ENCODE results near the gene TSHZ1.

The TSHZ1 gene

DNA sequence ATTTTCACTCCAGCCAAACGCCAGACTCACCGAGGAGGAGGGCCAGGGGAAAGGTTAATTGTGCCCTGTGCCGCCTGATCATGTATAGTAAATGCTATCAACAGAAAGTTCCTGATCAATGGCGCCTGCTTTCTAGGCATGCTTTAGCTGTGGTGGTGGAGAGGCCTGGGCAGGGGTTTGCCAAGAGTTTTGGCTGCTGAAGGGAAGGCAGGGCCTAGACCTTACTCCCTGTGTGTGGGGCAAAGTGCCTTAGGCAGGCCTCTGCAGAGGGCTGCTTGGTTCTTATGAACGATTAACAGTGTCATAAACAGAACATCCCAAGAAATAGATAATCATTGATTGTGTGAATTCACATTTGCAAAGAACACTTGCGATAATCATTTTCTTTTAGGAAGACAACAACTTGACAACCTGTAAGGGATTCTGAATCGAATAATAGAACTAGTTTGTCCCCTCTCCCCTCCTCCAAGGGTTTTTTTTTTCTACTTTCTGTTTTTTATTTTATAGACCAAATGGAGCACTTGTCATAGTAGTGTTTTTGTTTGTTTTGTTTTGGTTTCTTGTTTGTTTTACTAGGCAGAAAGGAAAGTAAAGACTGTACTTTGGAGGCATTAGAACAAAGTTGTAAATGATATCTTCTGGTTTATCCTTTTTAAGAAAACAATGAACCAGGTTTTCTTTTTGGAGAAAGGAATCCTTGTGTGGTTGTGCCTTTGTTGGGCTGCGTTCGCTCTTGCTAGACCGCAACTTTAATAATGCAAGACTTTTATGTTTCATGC, 6.5 kb downstream of the TSHZ1 start:
- H2AFZ ChIP-seq (ENCODE audit: low read length), result no peak overlapping the region
- H3K4me1 ChIP-seq (ENCODE audit: insufficient read depth, low read length, severe bottlenecking), result no peaks in the 10 kb centered on the region
- H3K4me3 ChIP-seq (ENCODE audit: low read depth, low read length, poor library complexity, severe bottlenecking), result no peak overlapping the region
- no peaks in the 10 kb centered on the region for H3F3A ChIP-seq (ENCODE audit: insufficient read depth, low read length)
- no peaks in the 10 kb centered on the region; the same call in 1 of the 2 replicates for H3K36me3 ChIP-seq (ENCODE audit: insufficient read depth, low read length)
- H4K20me1 ChIP-seq (ENCODE audit: insufficient read depth, low read length), result no peaks in the 10 kb centered on the region
- no peak overlapping the region for H3K27ac ChIP-seq (ENCODE audit: low read depth, low read length, poor library complexity, severe bottlenecking)
- no peaks in the 10 kb centered on the region for H3K79me2 ChIP-seq (ENCODE audit: insufficient read depth, low read length)
- H3K9me3 ChIP-seq (ENCODE audit: low read length), result no peaks in the 10 kb centered on the region
- TF ChIP-seq EZH2 (IDR thresholded peaks at IDR 0.05; ENCODE audit: borderline replicate concordance, low read length), result no peak
- TF ChIP-seq, protein P1, sequence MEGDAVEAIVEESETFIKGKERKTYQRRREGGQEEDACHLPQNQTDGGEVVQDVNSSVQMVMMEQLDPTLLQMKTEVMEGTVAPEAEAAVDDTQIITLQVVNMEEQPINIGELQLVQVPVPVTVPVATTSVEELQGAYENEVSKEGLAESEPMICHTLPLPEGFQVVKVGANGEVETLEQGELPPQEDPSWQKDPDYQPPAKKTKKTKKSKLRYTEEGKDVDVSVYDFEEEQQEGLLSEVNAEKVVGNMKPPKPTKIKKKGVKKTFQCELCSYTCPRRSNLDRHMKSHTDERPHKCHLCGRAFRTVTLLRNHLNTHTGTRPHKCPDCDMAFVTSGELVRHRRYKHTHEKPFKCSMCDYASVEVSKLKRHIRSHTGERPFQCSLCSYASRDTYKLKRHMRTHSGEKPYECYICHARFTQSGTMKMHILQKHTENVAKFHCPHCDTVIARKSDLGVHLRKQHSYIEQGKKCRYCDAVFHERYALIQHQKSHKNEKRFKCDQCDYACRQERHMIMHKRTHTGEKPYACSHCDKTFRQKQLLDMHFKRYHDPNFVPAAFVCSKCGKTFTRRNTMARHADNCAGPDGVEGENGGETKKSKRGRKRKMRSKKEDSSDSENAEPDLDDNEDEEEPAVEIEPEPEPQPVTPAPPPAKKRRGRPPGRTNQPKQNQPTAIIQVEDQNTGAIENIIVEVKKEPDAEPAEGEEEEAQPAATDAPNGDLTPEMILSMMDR (IDR thresholded peaks at IDR 0.05; ENCODE audit: low read length), result no peak
- no peak overlapping the region for H3K9ac ChIP-seq (ENCODE audit: low read length)
- peaks cover 6% of the 10 kb centered on the region; the same call in 1 of the 2 replicates for H3K27me3 ChIP-seq (ENCODE audit: insufficient read depth, low read length)
- no peaks in the 10 kb centered on the region for H3K9me2 ChIP-seq (ENCODE audit: low read depth, low read length)
- H3K4me2 ChIP-seq (ENCODE audit: low read length), result no peak overlapping the region

DNA sequence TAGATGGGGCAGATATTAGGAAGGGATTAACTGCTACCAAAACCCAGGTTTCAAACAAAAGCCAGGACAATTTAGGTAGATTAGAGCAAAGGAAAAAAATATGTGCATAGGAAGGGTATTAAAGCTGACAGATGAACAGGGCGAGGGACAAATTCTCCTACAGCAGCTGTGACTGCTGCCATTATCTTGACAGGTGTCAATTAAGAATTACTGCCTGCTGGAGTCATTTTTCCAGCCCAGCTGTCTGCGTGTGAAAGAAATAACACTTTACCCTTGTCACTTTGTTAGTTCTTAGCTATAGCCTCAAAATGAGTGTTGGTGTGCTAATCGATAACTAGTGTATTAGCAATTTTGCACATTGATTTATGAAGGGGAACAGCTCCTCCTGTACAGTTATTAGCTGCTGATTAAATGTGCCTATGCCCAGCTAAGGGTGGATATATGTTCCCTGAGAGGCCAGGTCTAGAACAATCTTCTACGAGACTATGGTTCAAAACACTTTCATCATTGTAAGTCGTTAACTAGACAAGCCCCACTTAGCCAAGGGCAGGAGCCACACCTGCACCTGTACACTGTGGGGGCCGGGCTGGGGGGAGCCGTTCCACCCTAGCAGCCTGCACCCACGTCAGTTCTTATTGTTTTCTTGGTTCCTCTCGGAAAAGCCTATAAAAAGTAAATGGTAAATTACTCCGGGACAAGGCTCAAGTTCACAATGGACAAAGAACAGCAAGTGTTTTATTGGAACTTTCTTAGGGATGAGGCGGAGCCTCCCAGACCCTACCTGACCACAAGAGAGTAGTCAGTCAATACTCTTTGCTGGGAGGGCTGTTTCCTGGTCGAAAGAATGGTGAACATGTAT, 7.7 kb downstream of the TSHZ1 start:
- no peaks in the 10 kb centered on the region for H3K9me2 ChIP-seq (ENCODE audit: low read depth, low read length)
- H3K36me3 ChIP-seq (ENCODE audit: insufficient read depth, low read length), result no peaks in the 10 kb centered on the region; the same call in 1 of the 2 replicates
- no peak overlapping the region for H3K9ac ChIP-seq (ENCODE audit: low read length)
- no peaks in the 10 kb centered on the region for H3F3A ChIP-seq (ENCODE audit: insufficient read depth, low read length)
- H3K4me1 ChIP-seq (ENCODE audit: insufficient read depth, low read length, severe bottlenecking), result no peaks in the 10 kb centered on the region
- H3K27ac ChIP-seq (ENCODE audit: low read depth, low read length, poor library complexity, severe bottlenecking), result no peak overlapping the region
- TF ChIP-seq EZH2 (IDR thresholded peaks at IDR 0.05; ENCODE audit: borderline replicate concordance, low read length), result no peak
- TF ChIP-seq, protein P1 (IDR thresholded peaks at IDR 0.05; ENCODE audit: low read length), result no peak
- no peak overlapping the region for H2AFZ ChIP-seq (ENCODE audit: low read length)
- no peak overlapping the region for H3K4me2 ChIP-seq (ENCODE audit: low read length)
- no peaks in the 10 kb centered on the region for H4K20me1 ChIP-seq (ENCODE audit: insufficient read depth, low read length)
- peaks cover 6% of the 10 kb centered on the region; the same call in 1 of the 2 replicates for H3K27me3 ChIP-seq (ENCODE audit: insufficient read depth, low read length)
- H3K79me2 ChIP-seq (ENCODE audit: insufficient read depth, low read length), result no peaks in the 10 kb centered on the region
- no peaks in the 10 kb centered on the region for H3K9me3 ChIP-seq (ENCODE audit: low read length)
- H3K4me3 ChIP-seq (ENCODE audit: low read depth, low read length, poor library complexity, severe bottlenecking), result no peak overlapping the region

DNA sequence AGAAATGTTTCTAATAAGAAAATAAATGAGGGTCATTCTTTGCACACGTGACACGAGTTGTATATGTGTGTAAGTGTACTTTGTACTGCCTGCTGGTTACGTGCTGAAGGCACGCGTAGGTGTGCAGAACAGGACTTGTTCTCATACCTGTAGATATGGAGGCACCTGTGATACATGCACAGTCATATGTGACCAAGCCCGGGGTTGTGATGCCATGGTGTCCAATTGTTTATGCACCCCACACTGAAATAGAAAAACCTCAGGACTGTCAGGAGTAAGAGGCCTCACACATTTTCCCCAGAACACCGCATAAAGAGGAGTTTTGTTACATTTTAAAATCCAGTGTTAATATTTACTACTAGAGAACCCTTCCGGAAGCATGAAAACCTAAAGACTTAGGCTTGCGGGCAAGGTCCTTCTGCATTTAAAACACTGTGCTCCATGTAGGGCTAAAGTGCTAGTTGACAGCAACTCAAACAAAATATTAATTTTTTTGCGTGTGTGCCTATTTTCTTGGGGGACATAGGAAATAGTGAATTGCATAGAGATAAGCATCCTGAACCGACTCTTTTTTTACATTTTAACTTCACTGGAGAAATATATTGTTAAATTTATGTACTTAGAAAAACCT, 9.3 kb downstream of the TSHZ1 start:
- no peaks in the 10 kb centered on the region for H3K9me2 ChIP-seq (ENCODE audit: low read depth, low read length)
- no peak overlapping the region for H3K4me2 ChIP-seq (ENCODE audit: low read length)
- no peak overlapping the region for H3K9ac ChIP-seq (ENCODE audit: low read length)
- H4K20me1 ChIP-seq (ENCODE audit: insufficient read depth, low read length), result no peaks in the 10 kb centered on the region
- H3K27ac ChIP-seq (ENCODE audit: low read depth, low read length, poor library complexity, severe bottlenecking), result no peak overlapping the region
- no peaks in the 10 kb centered on the region for H3K4me1 ChIP-seq (ENCODE audit: insufficient read depth, low read length, severe bottlenecking)
- no peak for TF ChIP-seq EZH2 (IDR thresholded peaks at IDR 0.05; ENCODE audit: borderline replicate concordance, low read length)
- TF ChIP-seq, protein P1 (IDR thresholded peaks at IDR 0.05; ENCODE audit: low read length), result no peak
- no peak overlapping the region for H3K4me3 ChIP-seq (ENCODE audit: low read depth, low read length, poor library complexity, severe bottlenecking)
- no peaks in the 10 kb centered on the region; the same call in 1 of the 2 replicates for H3K27me3 ChIP-seq (ENCODE audit: insufficient read depth, low read length)
- no peaks in the 10 kb centered on the region; the same call in 1 of the 2 replicates for H3K36me3 ChIP-seq (ENCODE audit: insufficient read depth, low read length)
- no peak overlapping the region for H2AFZ ChIP-seq (ENCODE audit: low read length)
- no peaks in the 10 kb centered on the region for H3K79me2 ChIP-seq (ENCODE audit: insufficient read depth, low read length)
- H3F3A ChIP-seq (ENCODE audit: insufficient read depth, low read length), result no peaks in the 10 kb centered on the region
- no peaks in the 10 kb centered on the region for H3K9me3 ChIP-seq (ENCODE audit: low read length)
